Measurements from ENCODE around the gene SSBP3. TPM values are rescaled to one million over a fixed set of nuclear protein-coding genes. Genes with fewer than 3 reads are reported as not detected.

Gene SSBP3
- total and polyA plus RNA-seq, 9 of the 15 experiments (the other 6 are each of a cell fraction or from before 2014, with no cell fraction given) = 8.7 to 108 (median 33.8) TPM

DNA sequence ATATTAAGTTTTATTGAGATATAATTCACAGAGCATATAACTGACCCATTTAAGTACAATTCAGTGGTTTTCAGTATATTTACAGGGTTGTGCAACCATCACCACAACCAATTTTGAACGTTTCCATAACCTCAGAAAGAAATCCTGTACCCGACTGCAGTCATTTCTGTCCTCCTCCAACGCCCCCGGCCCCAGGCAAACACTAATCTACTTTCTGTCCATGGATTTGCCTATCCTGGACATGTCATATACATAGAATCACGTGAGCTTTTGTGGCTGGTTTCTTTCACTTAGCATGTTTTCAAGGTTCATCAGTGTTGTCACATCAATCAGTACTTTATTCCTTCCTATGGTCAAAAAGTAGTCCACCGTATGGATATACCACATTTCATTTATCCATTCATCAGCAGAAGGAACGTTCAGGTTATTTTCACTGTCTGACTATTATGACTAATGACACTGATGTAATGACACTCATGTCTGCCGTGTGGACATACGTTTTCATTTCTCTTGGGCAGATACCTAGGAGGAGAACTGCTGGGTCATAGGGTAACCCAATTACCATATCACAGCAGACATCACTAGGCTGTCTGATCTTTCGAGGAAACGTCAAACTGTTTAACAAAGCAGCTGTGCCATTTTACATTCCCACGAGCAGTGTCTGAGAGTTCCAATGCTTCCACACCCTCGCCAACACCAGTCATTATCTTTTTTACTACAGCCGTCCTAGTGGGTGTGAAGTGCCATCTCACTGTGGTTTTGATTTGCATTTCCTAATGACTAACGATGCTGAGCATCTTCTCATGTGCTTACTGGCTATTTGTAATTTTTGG is 175.5 kb downstream of the SSBP3 start (continued):
- TF ChIP-seq, protein P1, sequence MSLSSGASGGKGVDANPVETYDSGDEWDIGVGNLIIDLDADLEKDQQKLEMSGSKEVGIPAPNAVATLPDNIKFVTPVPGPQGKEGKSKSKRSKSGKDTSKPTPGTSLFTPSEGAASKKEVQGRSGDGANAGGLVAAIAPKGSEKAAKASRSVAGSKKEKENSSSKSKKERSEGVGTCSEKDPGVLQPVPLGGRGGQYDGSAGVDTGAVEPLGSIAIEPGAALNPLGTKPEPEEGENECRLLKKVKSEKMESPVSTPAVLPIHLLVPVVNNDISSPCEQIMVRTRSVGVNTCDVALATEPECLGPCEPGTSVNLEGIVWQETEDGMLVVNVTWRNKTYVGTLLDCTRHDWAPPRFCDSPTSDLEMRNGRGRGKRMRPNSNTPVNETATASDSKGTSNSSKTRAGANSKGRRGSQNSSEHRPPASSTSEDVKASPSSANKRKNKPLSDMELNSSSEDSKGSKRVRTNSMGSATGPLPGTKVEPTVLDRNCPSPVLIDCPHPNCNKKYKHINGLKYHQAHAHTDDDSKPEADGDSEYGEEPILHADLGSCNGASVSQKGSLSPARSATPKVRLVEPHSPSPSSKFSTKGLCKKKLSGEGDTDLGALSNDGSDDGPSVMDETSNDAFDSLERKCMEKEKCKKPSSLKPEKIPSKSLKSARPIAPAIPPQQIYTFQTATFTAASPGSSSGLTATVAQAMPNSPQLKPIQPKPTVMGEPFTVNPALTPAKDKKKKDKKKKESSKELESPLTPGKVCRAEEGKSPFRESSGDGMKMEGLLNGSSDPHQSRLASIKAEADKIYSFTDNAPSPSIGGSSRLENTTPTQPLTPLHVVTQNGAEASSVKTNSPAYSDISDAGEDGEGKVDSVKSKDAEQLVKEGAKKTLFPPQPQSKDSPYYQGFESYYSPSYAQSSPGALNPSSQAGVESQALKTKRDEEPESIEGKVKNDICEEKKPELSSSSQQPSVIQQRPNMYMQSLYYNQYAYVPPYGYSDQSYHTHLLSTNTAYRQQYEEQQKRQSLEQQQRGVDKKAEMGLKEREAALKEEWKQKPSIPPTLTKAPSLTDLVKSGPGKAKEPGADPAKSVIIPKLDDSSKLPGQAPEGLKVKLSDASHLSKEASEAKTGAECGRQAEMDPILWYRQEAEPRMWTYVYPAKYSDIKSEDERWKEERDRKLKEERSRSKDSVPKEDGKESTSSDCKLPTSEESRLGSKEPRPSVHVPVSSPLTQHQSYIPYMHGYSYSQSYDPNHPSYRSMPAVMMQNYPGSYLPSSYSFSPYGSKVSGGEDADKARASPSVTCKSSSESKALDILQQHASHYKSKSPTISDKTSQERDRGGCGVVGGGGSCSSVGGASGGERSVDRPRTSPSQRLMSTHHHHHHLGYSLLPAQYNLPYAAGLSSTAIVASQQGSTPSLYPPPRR (CRISPR knock-in tag; IDR thresholded peaks at IDR 0.05; ENCODE audit: borderline replicate concordance) = no peak
- TF ChIP-seq GABPA (tag; conservative IDR thresholded peaks at IDR 0.05; ENCODE audit: low read depth) (no peak), STAT5B (CRISPR knock-in tag; IDR thresholded peaks at IDR 0.05) (no peak), GATA2 (CRISPR knock-in tag; IDR thresholded peaks at IDR 0.05) (no peak), SNIP1 (IDR thresholded peaks at IDR 0.05; ENCODE audit: low read depth) (no peak), NRF1 (conservative IDR thresholded peaks at IDR 0.05 in 1 of 2, IDR thresholded peaks at IDR 0.05 in 1 of 2) (peak in 1 of 2 experiments; percentile 30; a peak in 1 of 4 replicates), ZSCAN29 (IDR thresholded peaks at IDR 0.05) (no peak), MEIS2 (IDR thresholded peaks at IDR 0.05; ENCODE audit: partially characterized antibody) (peak; percentile 74), FOXM1 (IDR thresholded peaks at IDR 0.05; ENCODE audit: low read depth) (no peak), FOXM1 (CRISPR knock-in tag; IDR thresholded peaks at IDR 0.05; ENCODE audit: low read depth) (no peak), SMAD4 (CRISPR knock-in tag; conservative IDR thresholded peaks at IDR 0.05) (0 out of 2 replicates have a peak, but pooled peaks have one; percentile 19), ZFP36 (IDR thresholded peaks at IDR 0.05; ENCODE audit: low read depth, low read length, partially characterized antibody) (peak; percentile 45), HMG20A (CRISPR knock-in tag; conservative IDR thresholded peaks at IDR 0.05) (no peak)
- TF ChIP-seq, protein P2, sequence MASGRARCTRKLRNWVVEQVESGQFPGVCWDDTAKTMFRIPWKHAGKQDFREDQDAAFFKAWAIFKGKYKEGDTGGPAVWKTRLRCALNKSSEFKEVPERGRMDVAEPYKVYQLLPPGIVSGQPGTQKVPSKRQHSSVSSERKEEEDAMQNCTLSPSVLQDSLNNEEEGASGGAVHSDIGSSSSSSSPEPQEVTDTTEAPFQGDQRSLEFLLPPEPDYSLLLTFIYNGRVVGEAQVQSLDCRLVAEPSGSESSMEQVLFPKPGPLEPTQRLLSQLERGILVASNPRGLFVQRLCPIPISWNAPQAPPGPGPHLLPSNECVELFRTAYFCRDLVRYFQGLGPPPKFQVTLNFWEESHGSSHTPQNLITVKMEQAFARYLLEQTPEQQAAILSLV (tag; IDR thresholded peaks at IDR 0.05) = no peak
- TF ChIP-seq, protein P3, sequence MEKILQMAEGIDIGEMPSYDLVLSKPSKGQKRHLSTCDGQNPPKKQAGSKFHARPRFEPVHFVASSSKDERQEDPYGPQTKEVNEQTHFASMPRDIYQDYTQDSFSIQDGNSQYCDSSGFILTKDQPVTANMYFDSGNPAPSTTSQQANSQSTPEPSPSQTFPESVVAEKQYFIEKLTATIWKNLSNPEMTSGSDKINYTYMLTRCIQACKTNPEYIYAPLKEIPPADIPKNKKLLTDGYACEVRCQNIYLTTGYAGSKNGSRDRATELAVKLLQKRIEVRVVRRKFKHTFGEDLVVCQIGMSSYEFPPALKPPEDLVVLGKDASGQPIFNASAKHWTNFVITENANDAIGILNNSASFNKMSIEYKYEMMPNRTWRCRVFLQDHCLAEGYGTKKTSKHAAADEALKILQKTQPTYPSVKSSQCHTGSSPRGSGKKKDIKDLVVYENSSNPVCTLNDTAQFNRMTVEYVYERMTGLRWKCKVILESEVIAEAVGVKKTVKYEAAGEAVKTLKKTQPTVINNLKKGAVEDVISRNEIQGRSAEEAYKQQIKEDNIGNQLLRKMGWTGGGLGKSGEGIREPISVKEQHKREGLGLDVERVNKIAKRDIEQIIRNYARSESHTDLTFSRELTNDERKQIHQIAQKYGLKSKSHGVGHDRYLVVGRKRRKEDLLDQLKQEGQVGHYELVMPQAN (IDR thresholded peaks at IDR 0.05; ENCODE audit: borderline replicate concordance) = no peak
- TF ChIP-seq, protein P4, sequence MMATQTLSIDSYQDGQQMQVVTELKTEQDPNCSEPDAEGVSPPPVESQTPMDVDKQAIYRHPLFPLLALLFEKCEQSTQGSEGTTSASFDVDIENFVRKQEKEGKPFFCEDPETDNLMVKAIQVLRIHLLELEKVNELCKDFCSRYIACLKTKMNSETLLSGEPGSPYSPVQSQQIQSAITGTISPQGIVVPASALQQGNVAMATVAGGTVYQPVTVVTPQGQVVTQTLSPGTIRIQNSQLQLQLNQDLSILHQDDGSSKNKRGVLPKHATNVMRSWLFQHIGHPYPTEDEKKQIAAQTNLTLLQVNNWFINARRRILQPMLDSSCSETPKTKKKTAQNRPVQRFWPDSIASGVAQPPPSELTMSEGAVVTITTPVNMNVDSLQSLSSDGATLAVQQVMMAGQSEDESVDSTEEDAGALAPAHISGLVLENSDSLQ (IDR thresholded peaks at IDR 0.05) = peak; percentile 62
